Thyroid gland (tissue), 4 donors: ENCODE results near the gene RASA1.

Experiments used
- POLR2A ChIP-seq, 2 donors: fragments of 450-650 bp; IDR thresholded peaks; one replicate each; pipeline ENCODE4 v1.6.1; 2017; ENCODE audit warnings: antibody characterized with exemption in 2 of 2, mild to moderate bottlenecking in 2 of 2, moderate library complexity in 1 of 2
- TF ChIP-seq, protein P1 (sequence below), 6 experiments: fragments of 200-600 bp in 3 of 6; fragments of 450-650 bp in 3 of 6; sonication (generic) in 3 of 6; IDR thresholded peaks; one replicate each; pipeline ENCODE4 v1.5.1; 2016 to 2019; ENCODE audit warnings: antibody characterized with exemption in 6 of 6, mild to moderate bottlenecking in 2 of 6, inconsistent platforms in 1 of 6, moderate library complexity in 1 of 6

DNA sequence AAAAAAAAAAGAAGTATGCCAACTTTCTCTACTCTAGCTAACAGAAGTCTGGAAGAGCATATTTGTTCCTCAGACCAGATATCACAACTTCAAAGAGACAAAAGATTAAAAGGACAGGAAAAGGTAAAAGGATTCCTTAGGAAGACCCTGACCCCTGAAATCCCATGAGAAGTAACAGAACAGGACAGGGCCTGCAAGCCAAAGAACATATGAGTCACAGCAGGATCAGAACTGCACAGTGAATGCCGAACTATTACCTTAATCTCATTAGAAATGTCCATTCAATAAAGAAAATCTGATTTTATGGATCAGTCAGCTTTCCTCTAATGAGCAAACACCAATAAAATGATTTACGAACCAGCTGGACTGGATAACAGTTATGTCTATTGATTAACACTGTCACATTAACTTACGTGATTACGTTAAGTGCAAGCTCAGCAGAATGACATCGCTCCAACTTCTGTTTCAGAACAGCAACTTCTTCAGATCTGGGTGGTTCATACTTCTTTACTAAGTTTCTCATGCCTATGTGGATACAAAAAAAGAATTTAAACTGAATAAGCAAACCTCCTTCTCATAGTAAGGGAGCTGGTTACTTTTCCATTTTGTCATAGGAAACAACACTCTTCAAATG, 131.4 kb downstream of the RASA1 start:
- TF ChIP-seq, protein P1, sequence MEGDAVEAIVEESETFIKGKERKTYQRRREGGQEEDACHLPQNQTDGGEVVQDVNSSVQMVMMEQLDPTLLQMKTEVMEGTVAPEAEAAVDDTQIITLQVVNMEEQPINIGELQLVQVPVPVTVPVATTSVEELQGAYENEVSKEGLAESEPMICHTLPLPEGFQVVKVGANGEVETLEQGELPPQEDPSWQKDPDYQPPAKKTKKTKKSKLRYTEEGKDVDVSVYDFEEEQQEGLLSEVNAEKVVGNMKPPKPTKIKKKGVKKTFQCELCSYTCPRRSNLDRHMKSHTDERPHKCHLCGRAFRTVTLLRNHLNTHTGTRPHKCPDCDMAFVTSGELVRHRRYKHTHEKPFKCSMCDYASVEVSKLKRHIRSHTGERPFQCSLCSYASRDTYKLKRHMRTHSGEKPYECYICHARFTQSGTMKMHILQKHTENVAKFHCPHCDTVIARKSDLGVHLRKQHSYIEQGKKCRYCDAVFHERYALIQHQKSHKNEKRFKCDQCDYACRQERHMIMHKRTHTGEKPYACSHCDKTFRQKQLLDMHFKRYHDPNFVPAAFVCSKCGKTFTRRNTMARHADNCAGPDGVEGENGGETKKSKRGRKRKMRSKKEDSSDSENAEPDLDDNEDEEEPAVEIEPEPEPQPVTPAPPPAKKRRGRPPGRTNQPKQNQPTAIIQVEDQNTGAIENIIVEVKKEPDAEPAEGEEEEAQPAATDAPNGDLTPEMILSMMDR (IDR thresholded peaks at IDR 0.05): no peak
- no peak for TF ChIP-seq POLR2A (IDR thresholded peaks at IDR 0.05)
